Measurements from ENCODE around the gene C4orf54. TPM values are rescaled to one million over a fixed set of nuclear protein-coding genes. Genes with fewer than 3 reads are reported as not detected.

The C4orf54 gene
- under 0.01 TPM in 1 of 2 replicates, not detected in the other for total RNA-seq

DNA sequence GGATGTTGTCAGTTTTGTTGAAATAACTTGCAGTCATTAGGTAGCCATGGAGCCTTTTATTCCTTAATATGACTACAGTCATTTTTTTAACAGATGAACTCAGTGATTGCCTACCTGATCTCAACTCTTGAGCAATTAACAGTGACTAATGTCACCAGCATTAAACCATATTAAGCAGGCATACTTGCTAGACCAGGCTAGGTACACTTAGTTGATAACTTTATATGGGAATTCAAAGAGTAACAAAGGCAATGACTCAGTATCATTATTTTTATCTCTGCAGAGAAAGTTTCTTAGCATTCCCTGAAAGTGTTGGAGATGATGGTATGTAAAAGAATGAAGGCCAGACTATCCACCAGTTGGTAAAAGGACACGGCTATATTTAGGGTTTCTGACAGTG lies at the start of gene C4orf54:
Gene C4orf54 (minus strand): TSS at position 31 of the 400 bp plus-strand sequence. CDS start 3,180 bp downstream, outside the sequence.

Other genes starting within 250 kb of the C4orf54 start
- gene ADH7, start 222.5 kb downstream of the C4orf54 start, total RNA-seq = not detected in 2 replicates
- not detected in 2 replicates for gene C4orf17, start 146.8 kb downstream of the C4orf54 start, total RNA-seq
- 5.7 and 7.4 TPM in 2 replicates for gene TRMT10A, start 93.8 kb downstream of the C4orf54 start, total RNA-seq
- gene MTTP, start 83.0 kb downstream of the C4orf54 start, total RNA-seq = not detected in 2 replicates
- not detected in 2 replicates for gene DAPP1, start 159.0 kb upstream of the C4orf54 start, total RNA-seq
- 24.7 and 47.4 TPM in 2 replicates for gene LAMTOR3, start 236.6 kb upstream of the C4orf54 start, total RNA-seq